Measurements from ENCODE around the gene KIF3B.
"Not testable (repeated sequence)": the region's sequence is repeated elsewhere in the genome, so short reads cannot be mapped to it uniquely, and the experiment has no call there.

The KIF3B gene

GRCh38 chr20:32357869-32358631, 80.6 kb downstream of the KIF3B start, which contains the start of gene ASXL1:
Gene ASXL1, plus strand, starts transcription at chr20:32358331. Its CDS starts 445 bp downstream, at chr20:32358776.
- DNase-seq, result peak; percentile 99

DNA sequence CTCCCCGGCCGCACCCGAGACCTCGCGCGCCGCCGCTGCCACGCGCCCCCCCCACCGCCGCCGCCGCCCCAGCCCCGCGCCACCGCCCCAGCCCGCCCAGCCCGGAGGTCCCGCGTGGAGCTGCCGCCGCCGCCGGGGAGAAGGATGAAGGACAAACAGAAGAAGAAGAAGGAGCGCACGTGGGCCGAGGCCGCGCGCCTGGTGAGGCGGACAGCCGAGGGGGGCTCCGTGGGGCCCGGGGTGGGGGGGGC, 81.1 kb downstream of the KIF3B start:
- no peak for DNase-seq

GRCh38 chr20:32358883-32359632, 81.6 kb downstream of the KIF3B start:
- DNase-seq, result peak; percentile 78

- no peak for DNase-seq
These were observed 82.3 kb downstream of the KIF3B start for GRCh38 chr20:32359633-32360332.

GRCh38 chr20:32360333-32360634, 82.8 kb downstream of the KIF3B start:
- no peak for DNase-seq

- no peak for DNase-seq
These were observed 85.5 kb downstream of the KIF3B start for GRCh38 chr20:32362901-32363364.

DNA sequence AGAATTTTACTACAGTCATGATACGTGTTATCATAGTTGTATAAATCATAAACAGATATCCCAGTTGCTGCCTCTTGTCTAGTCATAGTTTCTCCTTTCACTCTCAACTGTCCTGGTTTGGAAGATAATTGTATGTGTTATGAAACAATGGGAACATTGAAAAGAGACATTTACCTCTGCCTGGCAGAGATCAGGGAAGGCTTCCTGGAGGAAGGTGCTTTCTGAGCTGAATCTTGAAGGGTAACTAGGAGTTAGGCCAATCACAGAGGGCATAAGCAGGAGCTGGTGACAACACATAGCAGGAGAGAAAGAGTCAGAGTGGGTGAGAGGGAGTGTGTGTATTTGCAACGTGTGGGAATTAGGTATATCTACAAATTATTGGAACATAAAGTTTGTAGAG, 86.0 kb downstream of the KIF3B start:
- DNase-seq, result no peak

- DNase-seq, result no peak
These were observed 87.2 kb downstream of the KIF3B start for GRCh38 chr20:32364554-32365208.

DNA sequence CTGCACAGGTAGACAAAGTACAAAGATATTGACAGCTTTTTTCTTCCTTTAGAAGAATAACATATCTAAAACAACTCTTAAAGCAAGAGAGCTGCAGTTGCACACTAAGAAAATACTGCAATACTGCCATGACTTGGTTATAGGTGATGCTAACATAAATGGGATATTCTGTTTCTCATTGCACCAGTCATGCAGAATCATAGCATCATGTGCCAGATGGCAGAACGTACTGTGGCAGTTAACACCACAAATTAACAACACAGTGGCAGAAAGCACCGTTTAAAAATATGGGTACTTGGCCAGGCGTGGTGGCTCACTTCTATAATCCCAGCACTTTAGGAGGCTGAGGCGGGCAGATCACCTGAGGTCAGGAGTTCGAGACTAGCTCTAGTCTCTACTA, 88.1 kb downstream of the KIF3B start:
- no peak for DNase-seq

GRCh38 chr20:32366380-32366779, 88.9 kb downstream of the KIF3B start:
- DNase-seq, result no peak

DNA sequence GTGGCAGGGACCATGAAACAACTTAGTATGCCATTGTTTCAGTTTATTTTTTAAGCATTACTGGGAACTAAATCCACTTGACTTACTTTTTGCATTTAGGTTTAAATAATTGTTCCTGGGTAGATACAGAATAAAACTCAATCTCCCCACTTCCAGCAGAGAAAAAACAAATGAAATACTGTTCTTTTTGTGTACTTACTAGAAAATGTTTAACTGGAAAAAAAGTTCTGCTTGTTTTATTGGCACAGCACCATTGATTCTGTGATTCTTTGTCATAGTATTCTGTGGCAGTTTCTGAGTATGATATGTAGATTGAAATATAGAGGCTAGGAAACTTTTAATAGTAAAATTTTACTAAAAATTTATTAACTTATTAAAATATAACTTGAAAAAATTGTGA, 90.9 kb downstream of the KIF3B start:
- DNase-seq, result no peak

DNA sequence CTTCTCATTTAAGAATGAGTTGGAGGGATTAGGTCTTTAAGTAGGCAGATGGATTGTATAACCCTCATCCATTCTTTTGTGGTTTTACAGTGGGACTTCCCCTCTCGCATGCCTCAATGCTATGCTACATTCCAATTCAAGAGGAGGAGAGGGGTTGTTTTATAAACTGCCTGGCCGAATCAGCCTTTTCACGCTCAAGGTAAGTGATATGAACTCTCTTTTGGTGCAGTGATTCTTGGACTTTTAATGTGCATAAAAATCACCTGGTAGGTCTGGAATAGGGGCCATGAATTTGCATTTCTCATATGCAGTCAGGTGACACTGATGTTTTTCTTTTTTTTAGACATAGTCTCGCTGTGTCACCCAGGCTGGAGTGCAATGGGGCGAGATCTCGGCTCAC, 91.5 kb downstream of the KIF3B start:
- DNase-seq, result no peak

DNA sequence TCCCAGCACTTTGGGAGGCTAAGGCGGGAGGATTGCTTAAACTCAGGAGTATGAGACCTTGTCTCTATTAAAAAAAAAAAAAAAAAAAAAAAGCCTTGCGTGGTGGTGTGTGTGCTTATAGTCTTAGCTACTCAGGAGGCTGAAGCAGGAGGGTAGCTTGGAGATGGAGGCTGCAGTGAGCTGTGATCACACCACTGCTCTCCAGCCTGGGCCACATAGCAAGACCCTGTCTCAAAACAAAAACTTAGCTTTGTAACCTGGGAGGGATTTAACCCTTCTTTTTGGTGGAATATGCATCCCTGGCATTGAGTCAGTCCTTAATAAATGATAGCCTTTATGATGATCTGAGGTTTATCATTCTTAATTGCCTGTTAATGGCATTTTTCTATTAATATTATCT, 93.4 kb downstream of the KIF3B start:
- DNase-seq, result no peak

GRCh38 chr20:32378461-32378860, 101.0 kb downstream of the KIF3B start:
- DNase-seq, result no peak

GRCh38 chr20:32380037-32380436, 102.6 kb downstream of the KIF3B start:
- not testable (repeated sequence) for DNase-seq

DNA sequence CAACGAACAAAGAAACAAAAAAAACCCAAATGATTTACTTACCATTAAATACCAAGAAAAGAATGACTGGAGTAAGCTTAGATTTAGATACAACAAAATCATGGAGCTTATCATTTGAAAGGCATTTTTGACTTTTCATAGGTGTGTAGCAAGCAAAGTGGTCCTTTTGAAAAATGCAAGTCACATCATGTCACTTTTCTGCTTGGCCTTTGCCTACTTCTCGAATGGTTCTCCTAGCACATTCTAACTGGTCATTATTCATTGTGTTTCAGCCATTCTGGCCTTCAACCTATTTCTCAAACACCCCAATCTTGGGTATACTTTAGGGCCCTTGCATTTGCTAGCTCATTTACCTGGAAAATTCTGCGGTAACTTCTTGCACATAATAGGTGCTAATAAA, 103.3 kb downstream of the KIF3B start:
- no peak for DNase-seq

- no peak for DNase-seq
These were observed 104.9 kb downstream of the KIF3B start for GRCh38 chr20:32382102-32382950.

DNA sequence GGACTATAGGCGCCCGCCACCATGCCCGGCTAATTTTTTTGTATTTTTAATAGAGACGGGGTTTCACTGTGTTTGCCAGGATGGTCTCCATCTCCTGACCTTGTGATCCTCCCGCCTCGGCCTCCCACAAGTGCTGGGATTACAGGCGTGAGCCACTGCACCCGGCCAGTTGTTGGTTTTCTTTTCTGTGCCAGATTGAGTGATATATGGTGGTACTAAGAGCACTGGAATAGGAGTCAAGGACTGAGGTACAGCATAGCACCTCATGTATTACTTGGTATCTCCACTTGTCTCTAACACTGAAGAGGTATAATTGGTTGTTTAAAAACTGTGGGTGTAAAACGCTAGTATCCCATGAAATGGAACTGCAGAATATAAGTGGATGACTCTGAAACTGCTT, 106.0 kb downstream of the KIF3B start:
- DNase-seq, result not testable (repeated sequence)
